Mesenchymal stem cell (in vitro differentiated cells and primary cell): ENCODE measurements around the gene TMEM114.

Experiments used
- DNase-seq: peaks from one replicate; pipeline ENCODE4 v3.0.0-alpha.2; 2013
- H2AFZ ChIP-seq: one replicate; pipeline ENCODE4 v1.6.1; 2013; ENCODE audit warnings: low read depth, mild to moderate bottlenecking, control low read depth, inconsistent platforms, low read length, moderate library complexity
- H2AK5ac ChIP-seq: 2 replicates; pipeline ENCODE4 v1.6.1; 2013; ENCODE audit warnings: low read length, moderate library complexity, mild to moderate bottlenecking, inconsistent platforms; ENCODE audit not compliant: severe bottlenecking
- H2BK120ac ChIP-seq: one replicate; pipeline ENCODE4 v1.6.1; 2013; ENCODE audit warnings: low read depth, mild to moderate bottlenecking, inconsistent platforms, low read length, moderate library complexity
- H2BK12ac ChIP-seq, 2 experiments: one replicate each; pipeline ENCODE4 v1.6.1; 2013; ENCODE audit warnings: inconsistent platforms in 2 of 2, low read length in 2 of 2, mild to moderate bottlenecking in 2 of 2, moderate library complexity in 2 of 2, control low read depth in 1 of 2
- H2BK15ac ChIP-seq: one replicate; pipeline ENCODE4 v1.6.1; 2013; ENCODE audit warnings: mild to moderate bottlenecking, low read depth, inconsistent platforms; ENCODE audit not compliant: poor library complexity, severe bottlenecking
- H2BK5ac ChIP-seq: 2 replicates; pipeline ENCODE4 v1.6.1; 2013; ENCODE audit warnings: low read depth, mild to moderate bottlenecking, low read length, control low read depth, inconsistent platforms; ENCODE audit not compliant: poor library complexity, severe bottlenecking
- H3K14ac ChIP-seq, 2 experiments: one replicate each; pipeline ENCODE4 v1.6.1; 2013; ENCODE audit warnings: inconsistent platforms in 2 of 2, low read length in 2 of 2, control low read depth in 1 of 2, mild to moderate bottlenecking in 1 of 2, moderate library complexity in 1 of 2
- H3K18ac ChIP-seq, 2 experiments: one replicate each; pipeline ENCODE4 v1.6.1; 2013; ENCODE audit warnings: inconsistent platforms in 2 of 2, low read length in 2 of 2, control low read depth in 1 of 2, low read depth in 1 of 2, mild to moderate bottlenecking in 1 of 2
- H3K23ac ChIP-seq, 2 experiments: one replicate each; pipeline ENCODE4 v1.6.1; 2013; ENCODE audit warnings: inconsistent platforms in 2 of 2, low read length in 2 of 2, mild to moderate bottlenecking in 2 of 2, moderate library complexity in 2 of 2, control low read depth in 1 of 2
- H3K27ac ChIP-seq: 2 replicates; pipeline ENCODE4 v1.5.1; 2013; ENCODE audit warnings: mild to moderate bottlenecking, moderate library complexity, low read length, control low read depth, inconsistent platforms; ENCODE audit not compliant: poor library complexity, severe bottlenecking
- H3K27me3 ChIP-seq, 2 experiments: 2 replicates each; pipeline versions ENCODE4 v1.6.1 to v1.7.0; 2013; ENCODE audit warnings: low read length in 2 of 2, mild to moderate bottlenecking in 2 of 2, moderate library complexity in 2 of 2, control low read depth in 1 of 2, inconsistent platforms in 1 of 2; ENCODE audit not compliant: control insufficient read depth in 1 of 2, insufficient read depth in 1 of 2
- H3K36me3 ChIP-seq, 2 experiments: 2 replicates each; pipeline versions ENCODE4 v1.6.1 to v1.7.0; 2013; ENCODE audit warnings: low read length in 2 of 2, control low read depth in 1 of 2, inconsistent platforms in 1 of 2, low read depth in 1 of 2, mild to moderate bottlenecking in 1 of 2; ENCODE audit not compliant: insufficient read depth in 2 of 2, control insufficient read depth in 1 of 2
- H3K4ac ChIP-seq, 2 experiments: one replicate each; pipeline ENCODE4 v1.6.1; 2013; ENCODE audit warnings: inconsistent platforms in 2 of 2, low read length in 2 of 2, mild to moderate bottlenecking in 2 of 2, moderate library complexity in 2 of 2, control low read depth in 1 of 2, low read depth in 1 of 2
- H3K4me1 ChIP-seq: 2 replicates; pipeline ENCODE4 v1.6.1; 2013; ENCODE audit warnings: low read depth, low read length, control low read depth; ENCODE audit not compliant: control insufficient read depth, insufficient read depth
- H3K4me2 ChIP-seq: 2 replicates; pipeline ENCODE4 v1.6.1; 2013; ENCODE audit warnings: low read length, mild to moderate bottlenecking, inconsistent platforms; ENCODE audit not compliant: poor library complexity, severe bottlenecking
- H3K4me3 ChIP-seq, 2 experiments: 2 replicates each; pipeline versions ENCODE4 v1.5.1 to v1.7.0; 2013; ENCODE audit warnings: low read length in 2 of 2, mild to moderate bottlenecking in 2 of 2, control low read depth in 1 of 2, low read depth in 1 of 2; ENCODE audit not compliant: insufficient read depth in 1 of 2
- H3K79me1 ChIP-seq: replicated peaks from 2 replicates; pipeline ENCODE4 v1.6.1; 2013; ENCODE audit warnings: mild to moderate bottlenecking, control low read depth, low read length, inconsistent platforms; ENCODE audit not compliant: poor library complexity, severe bottlenecking
- H3K9ac ChIP-seq: 2 replicates; pipeline ENCODE4 v1.7.0; 2013; ENCODE audit warnings: mild to moderate bottlenecking, low read length, moderate library complexity
- H3K9me3 ChIP-seq: 2 replicates; pipeline ENCODE4 v1.7.0; 2013; ENCODE audit warnings: mild to moderate bottlenecking, low read length; ENCODE audit not compliant: control insufficient read depth
- H4K8ac ChIP-seq: one replicate; pipeline ENCODE4 v1.6.1; 2013; ENCODE audit warnings: inconsistent platforms, mild to moderate bottlenecking, low read length, moderate library complexity
- H4K91ac ChIP-seq: one replicate; pipeline ENCODE4 v1.6.1; 2013; ENCODE audit warnings: mild to moderate bottlenecking, low read length, inconsistent platforms
- WGBS: methylation state at CpG from one replicate; pipeline ENCODE4 v1.1.7; 2013; ENCODE audit warnings: mixed read lengths; 5-methylcytosine and 5-hydroxymethylcytosine counted together

TMEM114 gene

DNA sequence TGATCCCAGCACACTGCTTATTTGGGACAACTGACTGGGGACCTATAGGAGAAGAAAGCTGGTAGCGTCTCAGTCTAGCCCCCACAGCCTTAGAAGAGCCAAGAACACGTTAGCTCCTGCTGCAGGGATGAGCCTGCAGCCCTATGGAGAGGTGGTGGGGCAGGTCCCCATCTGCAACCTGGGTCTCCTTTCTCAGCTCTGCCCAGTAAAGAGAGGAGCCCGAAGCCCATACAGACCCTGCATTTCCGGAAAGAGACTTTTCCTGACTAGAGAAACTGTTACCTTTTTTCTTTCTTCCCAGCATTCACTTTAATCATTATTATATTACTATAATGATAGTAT is 32.0 kb upstream of the TMEM114 start:
- Histone ChIP-seq H2AFZ (no peak overlapping the region), H3K36me3 (peaks cover 18 to 30% of the 10 kb centered on the region in 2 experiments), H3K23ac (no peak overlapping the region), H3K4ac (peak overlapping the region in 1 of 2 experiments; percentile 90), H3K9ac (peak overlapping the region; percentile 100), H3K18ac (no peak overlapping the region), H2BK120ac (no peak overlapping the region), H2BK15ac (no peak overlapping the region), H4K91ac (no peak overlapping the region), H4K8ac (no peak overlapping the region), H2BK12ac (no peak overlapping the region), H2AK5ac (no peak overlapping the region), H3K14ac (peak overlapping the region in 1 of 2 experiments; percentile 85), H2BK5ac (no peak overlapping the region), H3K9me3 (no peaks in the 10 kb centered on the region), H3K4me3 (peak overlapping the region; percentile 86 to 99), H3K79me1 (peaks cover 15% of the 10 kb centered on the region), H3K27ac (no peak overlapping the region), H3K4me1 (peaks cover 3% of the 10 kb centered on the region), H3K27me3 (peaks cover 0 to 17% of the 10 kb centered on the region in 2 experiments), H3K4me2 (peak overlapping the region; percentile 91)
- no peak for DNase-seq
- WGBS, result 0% methylated on average over 2 of the region's 4 CpGs

- H3K27ac ChIP-seq, result peak within 1 kb of the TSS; percentile 27
- no peak within 1 kb of the TSS for H2AK5ac ChIP-seq
- H2BK5ac ChIP-seq, result no peak within 1 kb of the TSS
- peaks cover 3% of the 10 kb centered on the region for H3K4me1 ChIP-seq
- H3K4me2 ChIP-seq, result peak within 1 kb of the TSS; percentile 91
- H3K27me3 ChIP-seq, result peaks cover 0 to 17% of the 10 kb centered on the region in 2 experiments
- peaks cover 13 to 25% of the 10 kb centered on the region in 2 experiments for H3K36me3 ChIP-seq
- peaks cover 11% of the 10 kb centered on the region for H3K79me1 ChIP-seq
- no peaks in the 10 kb centered on the region for H3K9me3 ChIP-seq
- H2BK15ac ChIP-seq, result no peak within 1 kb of the TSS
- peak within 1 kb of the TSS; percentile 86 for H4K8ac ChIP-seq
- DNase-seq, result peak; percentile 88
- no peak within 1 kb of the TSS for H2BK12ac ChIP-seq
- peak within 1 kb of the TSS; percentile 100 for H3K9ac ChIP-seq
- peak within 1 kb of the TSS; percentile 86 to 99 for H3K4me3 ChIP-seq
- peak within 1 kb of the TSS; percentile 15 for H4K91ac ChIP-seq
- WGBS, result 1% methylated on average over 30 of the region's 51 CpGs
- no peak within 1 kb of the TSS for H3K23ac ChIP-seq
- H2AFZ ChIP-seq, result peak within 1 kb of the TSS; percentile 74
- H3K14ac ChIP-seq, result peak within 1 kb of the TSS in 1 of 2 experiments; percentile 85
- H3K4ac ChIP-seq, result peak within 1 kb of the TSS in 1 of 2 experiments; percentile 90
- peak within 1 kb of the TSS; percentile 85 to 86 for H3K18ac ChIP-seq
- H2BK120ac ChIP-seq, result no peak within 1 kb of the TSS
Measured at GRCh38 chr16:8621572-8622314, 31.4 kb upstream of the TMEM114 start, which contains the start of gene METTL22. TSS of gene METTL22 (plus strand) at chr16:8621698. CDS start at chr16:8625666, 3,968 bp downstream.

- no peak overlapping the region for H3K14ac ChIP-seq
- WGBS, result 21% methylated on average over 10 of the region's 12 CpGs
Measured at GRCh38 chr16:8621222-8621571, 30.9 kb upstream of the TMEM114 start.

DNA sequence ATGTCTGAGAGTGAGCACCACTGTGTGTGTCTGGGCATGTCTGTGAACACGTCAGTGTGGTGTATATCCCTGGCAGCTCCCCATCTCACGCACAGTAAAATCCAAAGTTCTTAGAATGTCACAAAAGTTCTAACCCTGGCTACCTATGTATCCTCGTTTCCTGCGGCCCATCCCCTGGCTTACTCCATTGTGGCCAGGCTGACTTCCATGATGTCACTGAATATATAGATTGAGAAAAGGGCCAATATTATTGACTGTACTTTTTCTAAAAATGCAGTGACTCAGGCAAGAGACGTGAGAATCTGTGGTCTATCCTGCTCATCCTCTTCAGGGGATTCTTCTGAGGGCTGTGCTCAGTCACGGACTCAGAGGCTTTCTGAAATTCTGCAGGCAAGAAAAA is 30.2 kb upstream of the TMEM114 start:
- Histone ChIP-seq H2BK12ac (no peak overlapping the region), H3K9ac (no peak overlapping the region), H3K79me1 (peaks cover 4% of the 10 kb centered on the region), H3K23ac (no peak overlapping the region), H3K27ac (no peak overlapping the region), H3K4me1 (peaks cover 3% of the 10 kb centered on the region), H4K91ac (no peak overlapping the region), H2BK120ac (no peak overlapping the region), H2AFZ (no peak overlapping the region), H3K4me2 (no peak overlapping the region), H3K4me3 (no peak overlapping the region), H3K36me3 (peaks cover 3 to 14% of the 10 kb centered on the region in 2 experiments), H4K8ac (no peak overlapping the region), H3K4ac (no peak overlapping the region), H3K27me3 (peaks cover under 1 to 22% of the 10 kb centered on the region in 2 experiments), H2BK5ac (no peak overlapping the region), H3K14ac (no peak overlapping the region), H3K18ac (no peak overlapping the region), H2BK15ac (no peak overlapping the region), H2AK5ac (no peak overlapping the region), H3K9me3 (no peaks in the 10 kb centered on the region)
- no peak for DNase-seq
- 75% methylated on average over 6 of the region's 6 CpGs for WGBS

More at GRCh38 chr16:8621222-8621571, 30.9 kb upstream of the TMEM114 start:
- no peak overlapping the region for H2BK12ac ChIP-seq
- H3K4me2 ChIP-seq, result peak overlapping the region; percentile 74
- H3K23ac ChIP-seq, result no peak overlapping the region
- H3K4ac ChIP-seq, result no peak overlapping the region
- no peak for DNase-seq
- H3K36me3 ChIP-seq, result peaks cover 9 to 20% of the 10 kb centered on the region in 2 experiments
- no peak overlapping the region for H3K18ac ChIP-seq
- no peak overlapping the region for H2AK5ac ChIP-seq
- H2BK120ac ChIP-seq, result no peak overlapping the region
- no peak overlapping the region for H3K27ac ChIP-seq
- no peak overlapping the region for H4K8ac ChIP-seq
- H4K91ac ChIP-seq, result no peak overlapping the region
- H2BK5ac ChIP-seq, result no peak overlapping the region
- H3K27me3 ChIP-seq, result peaks cover 0 to 19% of the 10 kb centered on the region in 2 experiments
- peaks cover 10% of the 10 kb centered on the region for H3K79me1 ChIP-seq
- H3K4me3 ChIP-seq, result peak overlapping the region; percentile 11 to 99
- H3K9me3 ChIP-seq, result no peaks in the 10 kb centered on the region
- H3K9ac ChIP-seq, result peak overlapping the region; percentile 100
- peaks cover 3% of the 10 kb centered on the region for H3K4me1 ChIP-seq
- no peak overlapping the region for H2BK15ac ChIP-seq
- no peak overlapping the region for H2AFZ ChIP-seq
